ENCODE data around the gene SMAD5. TPM values are rescaled to one million over a fixed set of nuclear protein-coding genes. Genes with fewer than 3 reads are reported as not detected.

The SMAD5 gene
- 17.7 to 44.1 TPM (median 34.7 TPM) in 5 replicates for total RNA-seq (2022; extraction: Qiagen RNA extraction)

GRCh38 chr5:136132557-136133221 is at the start of gene SMAD5:
TSS of gene SMAD5 (plus strand) at chr5:136132845. CDS start at chr5:136153761, 20,916 bp downstream.

DNA sequence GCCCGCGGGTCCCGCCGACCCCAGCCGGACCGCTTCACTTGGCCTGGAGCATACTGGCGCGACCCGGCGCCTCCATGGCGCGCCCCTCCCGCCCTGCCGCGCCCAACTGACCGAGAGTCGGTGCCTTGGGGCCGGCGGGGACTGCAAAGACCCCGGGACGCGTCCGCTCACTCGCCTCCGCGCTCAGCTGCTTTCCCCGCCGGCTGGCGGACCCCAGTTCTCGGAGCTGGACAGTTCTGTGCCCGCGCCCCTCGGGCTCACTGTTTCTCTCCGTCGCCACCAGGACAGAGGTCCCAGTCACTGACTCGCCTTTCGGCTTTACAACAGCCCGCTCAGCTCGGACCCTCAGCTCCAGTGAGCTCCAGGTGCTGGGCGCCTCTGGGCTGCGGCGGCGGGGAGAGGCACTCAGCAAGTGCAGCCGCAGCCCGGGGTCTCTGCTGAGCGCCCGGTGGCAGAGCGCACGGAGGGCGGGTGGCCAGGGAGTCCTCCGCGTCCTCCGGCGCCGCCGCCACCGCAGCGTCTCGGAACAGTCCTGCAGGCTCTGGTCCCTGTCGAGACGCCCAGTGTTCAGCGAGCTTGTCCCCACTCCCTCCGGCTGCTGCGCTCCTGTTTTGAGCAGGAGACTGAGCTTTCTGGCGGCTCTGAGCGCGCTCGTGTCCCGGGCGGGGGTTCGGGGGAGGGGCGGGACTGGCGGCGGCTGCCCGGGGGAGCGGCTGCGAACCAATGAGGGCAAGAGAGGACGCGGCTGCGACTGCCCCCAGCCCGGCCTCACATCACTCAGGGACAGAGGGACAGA is 60.1 kb downstream of the SMAD5 start, which contains the start of gene SMIM32:
TSS of gene SMIM32 (minus strand) at position 637 of the 796 bp plus-strand sequence. CDS start 638 bp downstream, outside the sequence.

Other genes with a start within 250 kb of the SMAD5 start
- gene IL9, start 237.0 kb upstream of the SMAD5 start, total RNA-seq (2022; extraction: Qiagen RNA extraction): not detected in 5 replicates
- not detected in 5 replicates for gene LECT2, start 177.9 kb upstream of the SMAD5 start, total RNA-seq (2022; extraction: Qiagen RNA extraction)
- gene TGFBI, start 103.9 kb upstream of the SMAD5 start, total RNA-seq (2022; extraction: Qiagen RNA extraction): 1,392 to 2,102 TPM (median 1,727 TPM) in 5 replicates
- gene SMIM32, start 60.3 kb downstream of the SMAD5 start, total RNA-seq (2022; extraction: Qiagen RNA extraction): not detected in 5 replicates
- not detected in 5 replicates for gene TRPC7, start 232.7 kb downstream of the SMAD5 start, total RNA-seq (2022; extraction: Qiagen RNA extraction)